HG03103 (cell line): ENCODE data around the gene CBFA2T3.

Source experiments
- ATAC-seq: cut with Tn5 transposase; IDR thresholded peaks from one replicate; pipeline ENCODE4 v1.9.1; 2021; ENCODE audit warnings: low read depth; ENCODE audit not compliant: unreplicated experiment

The CBFA2T3 gene

DNA sequence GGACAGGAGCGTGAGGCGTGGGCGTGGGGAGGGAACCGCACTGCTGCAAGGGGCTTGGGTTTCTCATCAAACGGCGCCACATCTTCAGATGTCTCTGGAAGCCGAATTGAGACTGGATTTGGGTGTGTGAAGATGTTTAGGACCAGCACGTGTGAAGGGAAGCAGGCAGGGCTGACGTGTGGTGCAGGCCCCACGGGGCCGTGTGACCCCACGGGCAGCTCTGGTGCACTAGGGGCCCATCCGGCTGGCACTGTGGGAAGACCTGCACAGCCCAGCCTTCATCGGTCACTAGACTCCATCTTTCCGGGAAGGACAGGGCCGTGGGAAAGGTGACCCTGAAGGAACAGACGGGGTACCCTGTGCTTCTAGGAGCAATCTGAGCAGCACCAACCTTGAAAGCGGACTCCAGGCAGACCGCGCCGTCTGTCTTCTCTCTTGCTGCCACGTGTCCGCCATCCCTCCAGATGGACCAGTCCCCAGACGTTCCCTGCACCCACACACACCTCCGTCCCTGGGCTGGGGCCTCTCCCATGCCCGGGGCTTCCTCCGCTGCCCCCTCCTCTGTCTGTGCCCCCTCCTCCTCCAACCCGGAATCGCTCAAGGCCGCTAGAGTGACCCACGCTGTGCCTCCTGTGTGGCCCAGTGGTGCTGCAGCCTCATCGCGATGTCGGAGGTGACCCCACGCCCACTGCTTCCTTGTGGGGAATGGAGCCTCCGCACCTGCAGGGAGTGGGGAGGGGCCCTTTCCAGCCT lies 23.4 kb upstream of the CBFA2T3 start:
- ATAC-seq = no peak

DNA sequence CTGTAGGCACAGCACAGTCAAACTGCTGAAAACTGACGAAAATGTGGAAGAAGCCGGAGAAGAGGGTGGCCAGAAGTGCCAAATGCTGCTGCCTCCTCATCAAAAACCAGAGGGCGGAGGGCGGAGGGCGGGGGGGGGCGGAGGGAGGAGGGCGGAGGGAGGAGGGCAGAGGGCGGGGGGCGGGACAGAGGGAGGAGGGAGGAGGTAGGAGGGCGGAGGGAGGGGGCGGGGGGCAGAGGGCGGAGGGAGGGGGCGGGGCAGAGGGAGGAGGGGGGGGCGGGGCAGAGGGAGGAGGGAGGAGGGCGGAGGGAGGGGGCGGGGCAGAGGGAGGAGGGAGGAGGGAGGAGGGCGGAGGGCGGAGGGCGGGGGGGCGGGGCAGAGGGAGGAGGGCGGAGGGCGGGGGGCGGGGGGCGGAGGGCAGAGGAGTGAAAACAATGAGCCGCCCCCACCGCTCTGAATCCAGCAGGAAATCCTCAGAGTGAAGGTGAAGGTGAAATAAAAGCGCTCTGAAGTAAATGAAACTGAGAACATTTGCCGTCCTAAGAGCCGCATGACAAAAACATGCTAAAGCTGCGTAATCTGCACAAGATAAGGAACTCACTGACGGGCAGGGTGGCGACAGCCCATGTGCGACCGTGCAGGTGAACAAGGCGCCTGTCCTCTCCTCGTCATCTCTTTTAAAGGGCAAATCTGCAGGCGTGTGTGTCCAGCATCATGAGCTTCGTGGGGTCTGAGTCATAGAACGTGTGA lies 22.6 kb upstream of the CBFA2T3 start:
- ATAC-seq = no peak

DNA sequence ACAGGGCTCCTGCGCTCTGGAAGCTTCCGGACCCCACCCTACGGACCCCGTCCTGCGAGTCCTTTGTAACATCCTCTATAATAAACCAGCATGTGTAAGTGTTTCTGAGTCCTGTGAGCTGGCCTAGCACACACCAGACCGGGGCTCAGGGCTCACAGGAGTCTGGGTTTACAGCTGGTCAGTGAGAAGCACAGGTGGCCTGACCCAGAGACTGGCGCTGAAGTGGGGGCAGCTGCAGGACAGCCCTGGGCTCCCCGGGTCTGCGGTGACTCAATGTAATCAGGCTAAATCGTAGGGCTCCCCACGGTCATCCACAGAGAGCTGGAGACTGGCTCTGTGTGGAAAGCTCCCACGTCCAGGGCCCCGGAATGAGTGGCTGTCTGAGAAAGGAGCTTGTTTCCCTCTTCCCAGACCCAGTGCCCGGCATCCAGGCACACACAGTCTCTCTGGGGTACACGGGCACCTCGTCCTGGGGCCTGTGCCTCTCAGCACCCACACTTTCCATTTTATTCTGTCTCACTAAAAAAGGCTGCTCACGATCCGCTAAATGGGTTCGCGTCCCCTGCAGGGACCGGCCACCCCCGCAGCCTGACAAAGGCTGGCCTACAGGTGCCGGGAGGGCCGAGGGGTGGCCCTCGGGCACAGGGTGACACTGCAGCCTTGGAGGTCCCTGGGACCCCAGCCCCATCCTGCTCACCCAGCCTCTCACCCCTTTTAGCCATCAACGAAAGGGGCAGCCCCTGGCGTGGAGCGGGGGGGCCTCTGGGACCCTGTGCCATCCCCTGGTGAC lies 18.9 kb upstream of the CBFA2T3 start:
- no peak for ATAC-seq

DNA sequence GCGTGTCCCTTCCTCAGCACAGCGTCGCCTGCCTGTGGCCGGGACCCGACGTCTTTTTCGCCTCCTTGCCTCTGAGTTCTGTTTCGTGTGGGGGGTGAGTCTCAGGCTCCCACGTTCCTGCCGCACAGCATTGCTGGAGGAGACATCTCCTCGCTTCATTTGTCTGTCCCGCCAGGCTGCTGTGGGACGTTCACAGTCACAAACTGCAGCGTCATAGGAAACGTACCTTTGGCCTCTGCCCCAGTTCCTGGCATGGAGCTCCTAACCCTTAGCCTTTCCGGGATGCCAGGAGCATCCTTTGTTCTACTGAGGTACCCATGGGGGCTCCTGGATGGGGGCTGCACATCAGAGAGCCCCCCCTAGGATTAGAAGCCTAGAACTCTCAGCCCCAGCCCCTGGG lies 18.2 kb upstream of the CBFA2T3 start:
- ATAC-seq = no peak

DNA sequence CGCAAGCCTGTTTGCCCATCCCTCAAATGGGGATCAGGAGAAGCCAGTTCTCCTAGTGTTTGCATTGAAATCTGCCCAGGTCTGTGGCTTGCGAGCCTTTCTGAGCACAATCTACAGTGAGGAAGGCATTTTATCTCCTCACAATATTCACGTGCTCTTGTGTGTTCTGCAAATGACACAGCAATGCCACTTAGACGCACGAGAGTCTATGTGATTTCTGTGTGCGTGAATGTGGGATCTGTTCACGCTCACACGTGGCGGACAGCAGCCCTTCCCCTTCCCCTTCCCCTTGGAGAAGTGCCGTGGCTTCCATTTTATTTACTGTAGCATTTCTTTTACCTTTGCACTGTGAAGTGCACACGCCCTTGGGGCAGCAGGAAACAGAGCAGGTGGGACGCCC lies 17.7 kb upstream of the CBFA2T3 start:
- no peak for ATAC-seq

DNA sequence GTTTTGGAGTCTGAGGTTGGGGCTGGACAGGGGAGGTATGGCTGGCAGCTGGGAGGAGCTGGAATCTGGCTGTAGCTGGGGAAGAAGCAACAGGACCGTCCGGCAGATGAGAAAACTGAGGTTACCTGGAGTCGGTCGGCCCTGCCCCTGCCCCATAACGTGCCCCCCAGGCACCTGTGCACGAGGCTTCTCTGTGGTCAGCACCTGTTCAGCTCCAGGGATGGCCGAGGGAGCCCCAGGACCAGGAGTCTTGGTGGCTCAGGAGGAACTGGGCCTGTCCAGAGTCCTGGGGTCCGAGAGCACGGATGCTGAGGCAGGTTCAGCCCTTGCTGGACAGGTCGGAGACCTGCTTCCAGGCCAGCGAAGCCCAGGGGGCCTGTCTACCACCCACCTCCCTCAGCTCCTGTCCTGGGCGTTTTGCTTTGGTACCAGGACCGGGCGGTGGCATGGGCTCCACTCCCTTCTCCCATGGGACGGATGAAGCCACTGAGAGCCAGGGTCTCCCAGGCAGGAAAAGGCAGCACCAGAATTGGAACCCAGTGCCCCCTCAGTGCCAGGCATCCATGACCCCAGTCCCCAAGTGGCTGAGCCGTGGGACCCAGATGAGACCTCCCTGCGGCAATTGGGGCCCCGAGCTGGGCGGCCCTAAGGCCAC lies 17.1 kb upstream of the CBFA2T3 start:
- ATAC-seq = no peak

DNA sequence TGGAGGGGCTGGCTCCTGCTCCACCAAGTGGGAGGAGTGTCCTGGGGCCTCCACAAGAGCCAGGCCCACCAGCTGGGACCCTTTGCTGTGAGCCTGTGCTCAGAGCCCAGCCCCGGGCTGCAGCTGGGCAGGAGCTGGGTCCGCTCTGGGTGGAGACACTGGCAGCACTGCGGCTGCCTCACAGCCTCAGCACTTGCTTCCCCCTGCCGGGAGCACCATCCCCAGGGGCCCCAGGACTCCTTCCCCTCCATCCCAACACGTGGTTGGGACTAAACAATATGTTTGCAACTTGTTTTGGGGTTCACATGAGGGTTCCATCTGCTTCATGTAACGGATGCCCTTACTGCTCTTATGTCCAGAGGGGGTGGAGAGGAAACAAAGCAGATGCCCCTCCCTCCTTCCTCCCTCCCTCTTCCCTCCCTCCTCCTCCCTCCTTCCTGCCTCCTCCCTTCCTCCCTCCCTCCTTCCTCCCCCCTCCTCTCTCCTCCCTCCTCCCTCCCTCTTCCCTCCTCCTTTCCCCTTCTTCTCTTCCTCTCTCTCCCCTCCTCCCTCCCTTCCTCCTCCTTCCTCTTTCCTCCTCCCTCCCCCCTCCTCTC lies 16.3 kb upstream of the CBFA2T3 start:
- ATAC-seq = no peak

DNA sequence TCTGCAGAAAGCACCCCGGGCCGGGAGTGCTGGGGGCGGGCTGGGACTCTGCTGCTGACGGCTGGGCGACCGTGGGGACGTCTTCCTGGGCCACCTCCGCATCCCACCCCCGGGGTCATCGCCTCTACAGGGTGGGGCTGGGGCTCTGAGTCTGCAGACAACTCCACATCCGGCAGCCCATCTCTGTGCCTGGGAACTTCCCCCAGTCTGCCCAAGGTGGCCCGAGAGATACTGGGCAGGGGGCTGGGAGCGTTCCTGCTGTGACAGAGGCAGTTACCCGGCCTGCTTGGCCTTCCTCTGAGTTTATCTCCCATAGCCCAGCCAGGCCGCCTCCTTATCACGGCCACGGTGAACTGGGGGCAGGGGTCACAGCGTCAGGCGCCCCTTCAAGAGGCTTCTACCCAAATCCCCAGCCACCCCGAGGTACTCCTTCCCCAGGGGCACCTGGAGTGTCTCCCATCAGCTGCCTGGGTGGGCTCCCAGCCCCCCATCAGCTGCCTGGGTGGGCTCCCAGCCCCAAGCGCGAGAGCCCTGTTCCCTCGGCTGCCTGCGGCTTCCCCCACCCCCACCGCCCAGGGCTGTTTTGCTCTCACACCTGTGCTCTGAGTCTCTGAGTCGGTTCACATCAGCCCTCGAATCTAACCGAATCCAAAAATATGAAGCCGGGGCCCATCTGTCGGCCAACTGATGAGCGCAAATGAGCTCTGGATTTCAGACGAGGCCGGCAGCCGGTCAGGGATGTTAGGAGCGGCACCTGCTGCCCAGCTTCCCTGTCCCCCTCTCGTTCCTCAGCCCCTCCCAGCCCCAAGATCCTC lies 15.6 kb upstream of the CBFA2T3 start:
- no peak for ATAC-seq

DNA sequence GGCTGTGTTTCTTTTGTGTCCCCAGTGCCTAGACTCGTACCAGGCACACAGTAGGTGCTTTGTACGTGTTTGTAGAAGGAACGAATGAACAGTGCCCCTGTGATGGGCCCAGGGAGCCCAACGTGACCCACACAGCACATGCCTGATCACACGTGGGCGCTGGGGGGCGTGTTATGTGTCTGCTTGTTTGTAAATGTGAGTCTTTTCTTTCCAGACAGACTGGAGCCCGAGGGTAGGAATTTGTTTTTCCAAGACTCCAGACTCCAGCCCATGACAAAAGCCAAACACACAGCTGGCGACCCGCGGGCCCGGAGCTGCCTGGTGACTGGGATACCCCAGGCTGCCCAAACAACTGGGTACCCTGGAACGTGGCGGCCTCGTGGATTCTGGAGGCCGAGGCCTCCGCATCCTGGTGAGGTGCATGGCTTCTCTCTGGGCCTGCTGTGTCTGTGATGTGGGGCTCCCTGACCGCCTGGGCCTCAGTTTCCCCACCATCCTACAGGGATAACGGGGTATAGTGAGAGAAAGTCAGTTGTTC lies 14.9 kb upstream of the CBFA2T3 start:
- ATAC-seq = no peak

DNA sequence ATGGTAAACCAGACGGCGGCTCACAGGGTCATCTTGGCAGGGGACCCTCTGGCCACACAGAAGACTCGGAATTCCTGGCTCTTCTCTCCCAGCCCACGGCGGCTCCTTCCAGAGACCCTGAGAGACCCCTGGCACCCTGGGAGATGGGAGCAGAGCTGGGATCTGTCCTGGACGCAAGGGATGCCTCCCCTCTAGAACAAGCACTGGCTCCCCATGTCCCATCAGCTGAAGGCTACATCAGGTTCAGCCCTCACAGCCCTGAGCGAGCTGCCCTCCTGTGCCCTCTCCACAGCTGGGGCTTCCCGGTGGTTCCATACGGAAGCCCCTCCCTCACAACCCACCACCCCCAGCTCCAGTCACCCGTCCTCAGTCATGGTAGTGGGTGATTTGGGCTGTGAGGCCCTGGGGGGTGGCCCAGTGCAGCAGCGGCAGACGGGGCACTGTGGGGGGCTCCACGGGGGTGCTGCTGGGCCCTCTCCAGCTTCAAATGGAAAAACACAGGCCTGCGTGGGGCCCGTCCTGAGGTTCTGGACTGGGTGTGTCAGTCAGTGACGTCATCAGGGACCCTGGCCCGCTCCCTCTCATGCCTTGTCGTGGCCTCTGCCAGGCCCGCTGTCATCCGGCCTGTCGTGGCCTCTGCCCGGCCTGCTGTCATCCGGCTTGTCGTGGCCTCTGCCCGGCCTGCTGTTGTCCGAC lies 13.0 kb upstream of the CBFA2T3 start:
- ATAC-seq = no peak

DNA sequence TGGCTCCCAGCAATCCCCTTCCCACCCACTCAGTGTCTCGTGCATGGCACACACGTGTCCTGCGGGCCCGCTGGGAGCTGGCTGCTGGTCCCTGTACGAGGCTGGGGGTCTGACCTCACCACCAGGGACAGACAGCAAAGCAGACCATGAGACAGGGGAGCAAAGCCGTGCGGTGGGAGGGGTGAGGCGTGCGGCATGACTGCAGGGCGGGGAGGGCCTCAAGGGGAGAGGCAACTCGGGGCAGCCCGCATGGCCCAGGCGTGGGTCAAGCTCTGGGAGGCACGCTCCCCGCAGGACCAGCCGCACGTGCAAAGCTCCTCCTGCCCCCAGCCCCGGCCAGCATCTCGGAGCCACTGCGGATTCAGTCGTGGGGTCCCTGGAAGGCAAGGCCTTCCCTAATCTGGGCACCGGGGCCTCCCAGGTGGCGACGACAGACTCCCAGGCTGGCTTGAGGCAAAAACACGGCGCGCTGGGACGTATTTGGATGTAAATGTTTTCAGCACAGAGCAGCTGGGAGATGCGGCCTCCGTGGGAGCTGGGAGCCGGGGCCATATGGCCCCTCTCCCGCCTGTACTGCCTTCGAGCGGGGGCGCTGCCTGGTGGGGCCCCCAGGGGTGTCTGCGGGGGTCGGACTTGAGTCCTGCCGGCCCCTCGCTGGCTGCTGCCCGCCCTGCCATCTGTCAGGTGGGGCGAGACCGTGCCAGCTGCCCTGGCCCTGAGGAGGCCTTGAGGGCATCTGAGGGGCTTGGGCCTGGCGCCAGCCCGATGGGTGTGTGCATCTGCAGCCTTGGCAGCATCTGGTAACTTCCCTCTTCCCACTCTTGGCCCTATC lies 12.2 kb upstream of the CBFA2T3 start:
- ATAC-seq = no peak

DNA sequence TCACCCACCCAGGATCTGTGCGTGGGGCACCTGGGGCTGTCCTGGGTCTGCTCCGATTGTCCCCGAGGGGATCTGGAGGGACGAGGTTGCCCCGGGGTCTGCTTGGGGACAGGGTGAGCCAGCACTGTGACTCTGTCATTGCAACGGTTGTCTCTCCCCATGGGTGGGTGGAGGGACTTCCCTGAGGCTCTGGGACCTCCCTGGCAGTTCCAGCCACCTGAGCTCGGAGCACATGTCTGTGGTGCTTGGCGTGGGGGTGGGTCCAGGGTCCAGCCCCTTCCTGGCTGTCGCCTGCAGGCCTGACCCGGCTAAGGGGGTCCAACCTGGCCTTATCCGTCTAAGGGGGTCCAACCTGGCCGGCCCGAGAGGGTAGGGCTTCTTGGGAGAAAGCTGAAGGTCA lies 8.5 kb upstream of the CBFA2T3 start:
- no peak for ATAC-seq

DNA sequence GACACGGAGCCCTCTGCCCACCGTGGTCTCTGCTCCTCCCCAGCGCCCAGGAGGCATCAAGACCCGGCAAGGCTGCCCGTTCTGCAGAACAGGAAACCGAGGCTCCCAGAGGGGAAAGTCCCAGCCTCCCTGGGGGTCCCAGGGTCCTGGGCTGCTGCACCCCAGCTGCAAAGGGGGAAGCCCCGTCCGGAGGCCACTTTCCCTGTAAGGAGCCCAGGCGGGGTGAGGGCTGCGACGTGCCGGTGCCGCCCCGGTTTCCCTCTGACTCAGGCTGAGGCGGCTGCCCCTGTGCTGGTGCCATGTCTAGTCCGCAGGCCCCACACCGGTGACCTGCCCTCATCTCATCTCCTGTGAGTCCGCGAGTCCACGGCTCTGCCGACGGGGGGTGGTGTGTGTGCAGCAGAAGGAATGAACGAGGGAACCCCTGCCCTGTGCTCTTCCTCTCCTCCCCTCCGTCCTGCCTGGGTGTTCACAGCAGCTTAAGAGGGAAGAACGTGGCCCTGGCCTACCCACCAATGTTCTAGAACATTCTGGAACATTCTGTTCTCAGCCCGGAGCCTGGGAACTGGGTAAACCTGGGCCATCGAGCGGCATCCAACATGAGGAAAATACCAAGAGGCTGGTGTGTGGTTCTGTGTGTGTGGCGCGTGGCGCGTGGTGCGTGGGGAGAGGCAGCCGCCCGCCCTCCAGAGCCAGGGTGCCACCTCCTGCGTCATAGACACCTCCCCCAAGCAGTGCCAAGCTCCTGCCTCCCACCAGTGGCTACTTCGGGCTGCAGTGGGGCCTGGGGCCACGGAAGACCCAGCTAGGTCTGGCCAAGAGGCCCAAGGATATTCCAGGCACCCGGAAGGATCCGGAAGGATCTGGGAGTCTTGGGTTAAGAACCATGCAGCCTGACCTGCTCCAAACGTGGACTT lies 7.0 kb upstream of the CBFA2T3 start:
- no peak for ATAC-seq

DNA sequence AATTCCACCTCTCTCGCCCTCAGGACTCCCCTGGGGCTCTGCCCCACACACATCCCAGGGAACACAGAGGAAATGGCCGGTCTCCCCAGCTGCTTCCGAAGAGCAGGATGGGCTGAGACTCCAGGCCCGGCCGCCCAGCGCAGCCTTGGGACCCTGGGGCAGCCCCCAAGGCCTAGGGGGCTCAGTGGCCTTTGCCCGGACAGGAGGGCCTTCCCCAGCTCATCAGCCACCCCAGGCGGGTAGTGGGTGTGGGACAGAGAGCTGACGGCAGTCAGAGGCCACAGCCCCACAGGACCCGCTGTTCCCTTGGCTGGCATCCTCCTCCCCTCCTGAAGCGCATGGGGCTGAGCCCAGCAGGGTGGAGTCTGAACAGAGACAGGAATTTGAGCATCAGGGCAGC lies 6.2 kb upstream of the CBFA2T3 start:
- ATAC-seq = no peak

DNA sequence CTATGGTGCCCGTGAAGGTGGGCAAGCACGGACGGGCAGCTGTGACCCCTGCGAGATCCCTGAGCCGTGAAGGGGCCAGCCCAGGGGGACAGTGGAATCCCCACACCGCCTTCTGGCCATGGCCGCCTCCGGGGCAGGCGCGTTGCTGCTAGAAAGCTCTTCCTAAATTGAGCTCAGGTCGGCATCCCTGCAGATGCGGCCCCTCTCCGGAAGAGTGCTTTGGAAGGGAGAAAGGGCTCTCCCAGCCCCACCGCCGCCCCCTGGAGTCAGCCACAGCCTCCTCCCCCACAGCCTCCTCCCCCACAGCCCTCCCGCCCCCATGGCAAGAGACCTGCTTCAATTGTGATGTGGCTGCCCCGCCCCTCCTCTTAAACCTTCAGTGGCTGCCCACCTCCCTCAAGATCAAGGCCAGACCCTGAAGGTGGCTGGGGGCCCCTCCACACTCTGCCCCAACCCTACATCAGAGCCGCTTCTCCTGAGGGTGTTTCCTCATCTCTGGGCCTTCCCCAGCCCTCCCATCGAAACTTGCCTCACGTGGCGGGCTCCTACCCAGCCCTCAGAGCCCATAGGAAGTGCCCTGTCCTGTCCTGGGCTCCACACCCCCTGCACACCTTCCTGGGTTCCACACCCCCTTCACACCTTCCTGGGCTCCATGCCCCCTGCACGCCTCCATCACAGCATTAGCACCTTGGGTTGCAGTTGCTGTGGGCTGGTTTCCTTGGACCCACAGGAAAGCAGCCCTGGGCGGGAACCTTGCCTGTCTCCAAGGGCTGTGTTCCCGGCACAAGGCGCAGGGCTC lies 5.5 kb upstream of the CBFA2T3 start:
- ATAC-seq = no peak

DNA sequence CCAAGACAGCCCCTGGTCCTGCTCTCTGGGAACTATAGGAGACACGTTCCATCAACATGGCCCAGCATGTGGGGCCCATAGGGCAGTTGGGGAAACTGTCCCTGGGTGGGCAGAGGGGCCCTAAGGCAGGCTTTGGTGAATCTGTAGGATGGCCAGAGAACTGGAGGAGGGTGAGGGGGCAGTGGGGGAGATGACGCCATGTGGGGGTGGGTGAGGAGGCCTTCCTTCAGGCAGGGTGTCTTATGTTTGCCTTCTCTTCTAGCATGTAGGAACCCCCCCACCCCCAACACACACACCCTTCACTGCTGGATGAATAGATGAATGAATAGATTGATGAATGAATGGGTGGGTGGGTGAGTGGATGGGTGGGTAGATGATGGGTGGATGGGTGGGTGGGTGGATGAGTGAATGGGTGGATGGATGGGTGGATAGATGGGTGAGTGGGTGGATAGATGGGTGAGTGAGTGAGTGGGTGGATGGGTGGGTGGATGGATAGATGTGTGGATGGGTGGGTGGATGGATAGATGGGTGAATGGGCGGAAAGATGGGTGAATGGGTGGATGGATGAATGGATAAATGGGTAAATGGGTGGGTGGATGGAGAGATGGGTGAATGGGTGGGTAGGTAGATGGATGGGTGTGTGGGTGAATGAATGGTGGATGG lies 2.5 kb upstream of the CBFA2T3 start:
- ATAC-seq = no peak
